ENCODE data around the gene HECTD2.
"Not testable (repeated sequence)": the region's sequence is repeated elsewhere in the genome, so short reads cannot be mapped to it uniquely, and the experiment has no call there.

The HECTD2 gene

GRCh38 chr10:91424016-91424415 is 13.9 kb downstream of the HECTD2 start:
- in situ Hi-C loops (cut with MboI; ENCODE audit: low sequenced_read_pairs): no loop called here

GRCh38 chr10:91432175-91432574 is 22.0 kb downstream of the HECTD2 start:
- Histone ChIP-seq H3K27me3 (ENCODE audit: low read depth) (no peaks in the 10 kb centered on the region), H3K4me3 (no peak overlapping the region), H3K36me3 (replicated peaks) (no peaks in the 10 kb centered on the region), H3K9me3 (no peaks in the 10 kb centered on the region), H3K4me1 (no peaks in the 10 kb centered on the region)
- DNase-seq (ENCODE audit: low spot score in 2 of 2): no peak
- in situ Hi-C loops (cut with MboI; ENCODE audit: low sequenced_read_pairs): no loop called here

More at GRCh38 chr10:91424016-91424415, 13.9 kb downstream of the HECTD2 start:
- DNase-seq (ENCODE audit: low spot score in 2 of 2): no peak
- Histone ChIP-seq H3K36me3 (replicated peaks) (no peaks in the 10 kb centered on the region), H3K9me3 (no peaks in the 10 kb centered on the region), H3K27me3 (ENCODE audit: low read depth) (no peaks in the 10 kb centered on the region), H3K4me1 (peaks cover 6% of the 10 kb centered on the region), H3K4me3 (no peak overlapping the region)

- H3K4me3 ChIP-seq: no peak overlapping the region
- in situ Hi-C loops (cut with MboI; ENCODE audit: low sequenced_read_pairs): no loop called here
- no peaks in the 10 kb centered on the region for H3K9me3 ChIP-seq
- no peak for DNase-seq (ENCODE audit: low spot score in 2 of 2)
- no peaks in the 10 kb centered on the region for H3K4me1 ChIP-seq
- H3K36me3 ChIP-seq (replicated peaks): no peaks in the 10 kb centered on the region
- H3K27me3 ChIP-seq (ENCODE audit: low read depth): no peaks in the 10 kb centered on the region
Measured at GRCh38 chr10:91433620-91434019, 23.5 kb downstream of the HECTD2 start.

GRCh38 chr10:91434041-91434440 is 23.9 kb downstream of the HECTD2 start:
- no peaks in the 10 kb centered on the region for H3K36me3 ChIP-seq (replicated peaks)
- DNase-seq (ENCODE audit: low spot score in 2 of 2): no peak
- no peaks in the 10 kb centered on the region for H3K27me3 ChIP-seq (ENCODE audit: low read depth)
- in situ Hi-C loops (cut with MboI; ENCODE audit: low sequenced_read_pairs): no loop called here
- H3K4me3 ChIP-seq: no peak overlapping the region
- H3K4me1 ChIP-seq: no peaks in the 10 kb centered on the region
- no peaks in the 10 kb centered on the region for H3K9me3 ChIP-seq

GRCh38 chr10:91435241-91435640 is 25.1 kb downstream of the HECTD2 start:
- in situ Hi-C loops (cut with MboI; ENCODE audit: low sequenced_read_pairs): no loop called here
- Histone ChIP-seq H3K4me3 (no peak overlapping the region), H3K9me3 (no peaks in the 10 kb centered on the region), H3K36me3 (replicated peaks) (no peaks in the 10 kb centered on the region), H3K27me3 (ENCODE audit: low read depth) (no peaks in the 10 kb centered on the region), H3K4me1 (no peaks in the 10 kb centered on the region)
- DNase-seq (ENCODE audit: low spot score in 2 of 2): no peak

- in situ Hi-C loops (cut with MboI; ENCODE audit: low sequenced_read_pairs); H3K4me3 ChIP-seq; DNase-seq (ENCODE audit: low spot score in 2 of 2): not testable (repeated sequence)
Measured at GRCh38 chr10:91438228-91438627, 28.1 kb downstream of the HECTD2 start.

GRCh38 chr10:91444211-91445182 is 34.4 kb downstream of the HECTD2 start:
- no peaks in the 10 kb centered on the region for H3K27me3 ChIP-seq (ENCODE audit: low read depth)
- no peak for DNase-seq (ENCODE audit: low spot score in 2 of 2)
- H3K4me1 ChIP-seq: no peaks in the 10 kb centered on the region; the same call in 1 of the 2 replicates
- no peaks in the 10 kb centered on the region for H3K36me3 ChIP-seq (replicated peaks)
- in situ Hi-C loops (cut with MboI; ENCODE audit: low sequenced_read_pairs): no loop called here
- H3K9me3 ChIP-seq: no peaks in the 10 kb centered on the region
- H3K4me3 ChIP-seq: no peak overlapping the region

More at GRCh38 chr10:91438228-91438627, 28.1 kb downstream of the HECTD2 start:
- H3K27me3 ChIP-seq (ENCODE audit: low read depth); H3K9me3 ChIP-seq; H3K36me3 ChIP-seq (replicated peaks); H3K4me1 ChIP-seq: not testable (repeated sequence)

- Histone ChIP-seq H3K27me3 (ENCODE audit: low read depth) (no peaks in the 10 kb centered on the region), H3K9me3 (peaks cover 5% of the 10 kb centered on the region; the same call in 1 of the 2 replicates), H3K4me3 (no peak overlapping the region), H3K4me1 (no peaks in the 10 kb centered on the region), H3K36me3 (replicated peaks) (no peaks in the 10 kb centered on the region)
- in situ Hi-C loops (cut with MboI; ENCODE audit: low sequenced_read_pairs): no loop called here
- no peak for DNase-seq (ENCODE audit: low spot score in 2 of 2)
Measured at GRCh38 chr10:91452063-91452462, 41.9 kb downstream of the HECTD2 start.

- in situ Hi-C loops (cut with MboI; ENCODE audit: low sequenced_read_pairs): no loop called here
- DNase-seq (ENCODE audit: low spot score in 2 of 2): no peak
- Histone ChIP-seq H3K4me1 (no peaks in the 10 kb centered on the region), H3K9me3 (peaks cover 5% of the 10 kb centered on the region; the same call in 1 of the 2 replicates), H3K36me3 (replicated peaks) (no peaks in the 10 kb centered on the region), H3K27me3 (ENCODE audit: low read depth) (no peaks in the 10 kb centered on the region), H3K4me3 (no peak overlapping the region)
Measured at GRCh38 chr10:91453535-91453934, 43.4 kb downstream of the HECTD2 start.

GRCh38 chr10:91455135-91455534 is 45.0 kb downstream of the HECTD2 start:
- H3K4me3 ChIP-seq; in situ Hi-C loops (cut with MboI; ENCODE audit: low sequenced_read_pairs); H3K27me3 ChIP-seq (ENCODE audit: low read depth); H3K4me1 ChIP-seq; DNase-seq (ENCODE audit: low spot score in 2 of 2); H3K9me3 ChIP-seq; H3K36me3 ChIP-seq (replicated peaks): not testable (repeated sequence)

GRCh38 chr10:91460681-91461080 is 50.5 kb downstream of the HECTD2 start:
- no peaks in the 10 kb centered on the region for H3K9me3 ChIP-seq
- H3K27me3 ChIP-seq (ENCODE audit: low read depth): no peaks in the 10 kb centered on the region
- H3K36me3 ChIP-seq (replicated peaks): no peaks in the 10 kb centered on the region
- no peaks in the 10 kb centered on the region for H3K4me1 ChIP-seq
- no peak for DNase-seq (ENCODE audit: low spot score in 2 of 2)
- in situ Hi-C loops (cut with MboI; ENCODE audit: low sequenced_read_pairs): no loop called here
- no peak overlapping the region for H3K4me3 ChIP-seq

GRCh38 chr10:91462423-91462822 is 52.3 kb downstream of the HECTD2 start:
- no peaks in the 10 kb centered on the region for H3K36me3 ChIP-seq (replicated peaks)
- H3K27me3 ChIP-seq (ENCODE audit: low read depth): no peaks in the 10 kb centered on the region
- no peak for DNase-seq (ENCODE audit: low spot score in 2 of 2)
- H3K4me3 ChIP-seq: no peak overlapping the region
- in situ Hi-C loops (cut with MboI; ENCODE audit: low sequenced_read_pairs): no loop called here
- H3K4me1 ChIP-seq: no peaks in the 10 kb centered on the region
- no peaks in the 10 kb centered on the region for H3K9me3 ChIP-seq

- Histone ChIP-seq H3K4me3 (no peak overlapping the region), H3K36me3 (replicated peaks) (no peaks in the 10 kb centered on the region), H3K4me1 (no peaks in the 10 kb centered on the region), H3K27me3 (ENCODE audit: low read depth) (no peaks in the 10 kb centered on the region), H3K9me3 (peaks cover 2% of the 10 kb centered on the region; the same call in 1 of the 2 replicates)
- DNase-seq (ENCODE audit: low spot score in 2 of 2): no peak
- in situ Hi-C loops (cut with MboI; ENCODE audit: low sequenced_read_pairs): no loop called here
Measured at GRCh38 chr10:91464500-91464899, 54.4 kb downstream of the HECTD2 start.

GRCh38 chr10:91465261-91465660 is 55.1 kb downstream of the HECTD2 start:
- DNase-seq (ENCODE audit: low spot score in 2 of 2): no peak
- in situ Hi-C loops (cut with MboI; ENCODE audit: low sequenced_read_pairs): no loop called here
- H3K9me3 ChIP-seq: peaks cover 4% of the 10 kb centered on the region; the same call in 1 of the 2 replicates
- no peak overlapping the region for H3K4me3 ChIP-seq
- H3K27me3 ChIP-seq (ENCODE audit: low read depth): no peaks in the 10 kb centered on the region
- no peaks in the 10 kb centered on the region for H3K36me3 ChIP-seq (replicated peaks)
- H3K4me1 ChIP-seq: no peaks in the 10 kb centered on the region
